ENCODE measurements around the gene MYH11.
"Not testable (repeated sequence)": the region's sequence is repeated elsewhere in the genome, so short reads cannot be mapped to it uniquely, and the experiment has no call there.

Gene MYH11

GRCh38 chr16:15843635-15844279, 13.1 kb downstream of the MYH11 start:
- DNase-seq: no peak

DNA sequence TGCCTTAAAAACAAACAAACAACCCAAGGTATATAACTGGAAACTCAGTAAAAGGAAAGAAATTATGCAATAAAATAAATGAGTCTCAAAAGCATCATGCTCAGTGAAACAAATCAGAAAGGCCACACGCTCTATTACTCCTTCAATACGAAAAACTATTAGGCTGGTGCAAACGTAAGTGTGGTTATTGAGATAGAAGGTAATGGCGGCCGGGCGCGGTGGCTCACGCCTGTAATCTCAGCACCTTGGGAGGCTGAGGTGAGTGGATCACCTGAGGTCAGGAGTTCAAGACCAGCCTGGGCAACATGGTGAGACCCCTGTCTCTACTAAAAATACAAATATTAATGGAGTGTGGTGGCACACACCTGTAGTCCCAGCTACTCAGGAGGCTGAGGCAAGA, 17.6 kb downstream of the MYH11 start:
- DNase-seq: not testable (repeated sequence)

- DNase-seq: no peak
These were observed 19.1 kb downstream of the MYH11 start for GRCh38 chr16:15837761-15838160.

DNA sequence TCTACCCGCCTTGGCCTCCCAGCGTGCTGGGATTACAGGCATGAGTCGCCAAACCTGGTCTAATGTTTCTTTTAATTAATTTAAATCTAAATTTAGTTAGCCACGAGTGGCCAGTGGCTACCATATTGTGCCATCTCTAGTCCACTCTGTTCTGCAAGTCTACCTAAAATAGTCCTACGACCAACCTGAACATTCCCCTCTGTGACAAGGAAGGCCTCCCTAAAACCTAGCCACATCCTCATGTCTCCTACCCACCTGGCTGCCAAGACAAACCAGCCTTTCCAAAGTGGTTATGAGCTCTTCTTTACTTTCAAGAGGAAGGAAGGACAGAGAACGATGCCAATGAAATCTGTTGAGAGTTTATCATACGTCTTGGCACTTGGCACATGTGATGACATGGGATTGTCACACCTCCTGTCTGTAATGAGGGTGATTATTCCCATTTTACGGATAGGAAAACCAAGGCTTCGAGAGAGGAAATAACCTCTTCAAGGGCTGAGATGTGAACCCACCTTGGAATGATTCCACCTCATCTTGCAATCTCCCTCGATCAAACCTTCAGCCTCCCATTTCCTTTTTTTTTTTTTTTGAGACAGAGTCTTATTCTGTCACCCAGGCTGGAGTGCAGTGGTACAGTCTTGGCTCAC, 19.7 kb downstream of the MYH11 start:
- DNase-seq: no peak

DNA sequence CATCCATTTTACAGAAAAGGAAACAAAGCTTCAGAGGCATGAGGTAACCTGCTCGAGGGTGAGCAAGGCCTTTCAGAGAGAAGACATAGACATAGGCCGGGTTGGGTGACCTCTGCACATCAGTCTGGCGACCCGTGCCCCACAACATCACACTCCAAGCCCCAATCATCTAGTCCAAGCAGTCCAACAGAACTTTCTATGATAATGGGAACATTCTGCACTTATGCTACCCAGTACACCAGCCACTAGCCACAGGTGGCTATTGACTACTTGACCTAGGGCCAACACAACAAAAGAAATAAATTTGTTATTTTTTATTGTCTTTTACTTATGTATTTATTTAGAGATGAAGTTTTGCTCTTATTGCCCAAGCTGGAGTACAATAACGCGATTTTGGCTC, 20.8 kb downstream of the MYH11 start:
- no peak for DNase-seq

GRCh38 chr16:15835136-15835878, 21.5 kb downstream of the MYH11 start:
- no peak for DNase-seq

DNA sequence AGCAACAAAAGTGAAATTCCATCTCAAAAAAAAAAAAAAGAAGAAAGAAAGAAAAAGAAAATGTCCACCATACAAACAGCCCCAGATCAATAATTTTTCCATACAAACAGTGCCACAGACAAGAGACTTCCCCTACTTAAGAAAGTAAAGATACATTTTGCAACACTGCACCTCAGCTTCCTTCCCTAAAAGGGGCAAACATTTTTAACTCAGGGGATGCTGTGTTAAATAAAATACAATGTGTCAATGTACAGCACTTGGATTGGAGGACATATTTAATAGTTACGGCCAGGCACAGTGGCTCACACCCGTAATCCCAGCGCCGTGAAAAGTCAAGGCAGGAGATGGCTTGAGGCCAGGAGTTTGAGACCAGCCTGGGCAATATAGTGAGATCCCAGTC, 22.3 kb downstream of the MYH11 start:
- no peak for DNase-seq

DNA sequence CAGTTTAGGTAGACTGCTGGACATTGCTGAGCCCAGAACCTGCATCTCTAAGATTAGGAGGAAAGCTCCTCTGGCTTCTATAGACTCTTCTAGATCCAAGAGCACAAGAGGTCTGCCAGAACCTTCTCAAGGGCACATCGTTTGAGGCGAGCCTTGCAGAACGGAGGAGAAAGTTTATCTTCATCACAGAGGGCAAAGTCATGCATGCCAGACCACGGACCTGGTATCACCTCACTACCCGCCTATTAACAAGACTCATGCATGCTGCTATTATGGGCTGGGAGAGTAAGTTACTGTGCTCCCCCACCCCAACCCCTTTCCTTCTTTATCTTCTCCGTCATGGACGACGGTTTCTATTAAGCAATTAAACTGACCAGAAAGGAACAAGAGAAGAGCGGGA, 23.3 kb downstream of the MYH11 start:
- DNase-seq: no peak

DNA sequence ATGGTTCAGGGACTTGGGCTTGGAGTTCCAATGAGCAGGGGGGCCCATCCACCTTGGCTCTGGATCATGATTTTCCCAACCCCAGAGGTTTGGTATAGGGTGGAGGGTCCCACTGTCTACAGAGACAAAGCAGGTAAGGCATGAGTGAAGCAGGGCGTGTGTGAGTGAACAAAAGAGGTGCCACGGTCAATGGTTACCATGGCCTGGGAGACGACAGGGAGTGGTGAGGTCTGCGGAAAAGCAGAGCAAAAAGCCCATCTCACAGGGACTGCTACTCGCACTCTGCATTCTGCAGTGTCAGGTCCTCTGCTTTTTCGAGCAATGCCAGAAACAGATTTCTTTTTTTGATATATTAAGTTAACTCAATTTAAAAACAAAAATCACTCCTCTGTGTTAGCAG, 24.6 kb downstream of the MYH11 start:
- no peak for DNase-seq

GRCh38 chr16:15830832-15831451, 25.9 kb downstream of the MYH11 start:
- no peak for DNase-seq

GRCh38 chr16:15829460-15829859, 27.4 kb downstream of the MYH11 start:
- peak in 7 of 51 donors; percentile 2 to 14 (median 7) for DNase-seq

DNA sequence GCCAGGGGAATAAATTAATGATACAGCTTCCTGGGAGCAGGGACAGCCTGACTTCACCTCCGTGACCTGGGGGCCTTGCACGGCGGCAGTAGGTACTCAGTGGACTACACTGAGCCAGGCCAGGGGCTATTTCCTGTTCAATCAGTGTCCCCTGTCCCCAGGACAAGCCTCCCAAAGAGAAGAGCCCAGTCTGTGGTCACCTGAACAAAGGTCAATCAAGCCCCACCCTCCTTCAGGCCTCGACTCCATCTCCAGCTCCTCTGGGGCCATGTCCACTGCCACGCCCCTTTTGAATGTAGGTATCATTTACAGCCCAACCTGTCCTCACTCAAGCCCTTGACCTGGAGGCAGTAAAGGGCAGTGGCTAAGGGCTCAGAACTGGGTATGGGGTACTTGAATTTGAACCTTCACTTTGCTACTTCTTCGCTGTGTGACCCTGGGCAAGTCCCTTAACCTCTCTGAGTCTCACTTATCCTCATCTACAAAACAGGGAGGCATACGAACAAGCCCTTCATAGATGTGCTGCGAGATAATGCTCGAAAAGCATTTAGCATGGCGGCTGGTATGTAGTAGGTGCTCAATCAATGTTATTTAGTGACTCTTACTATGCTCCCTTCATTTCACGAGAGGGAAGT, 29.0 kb downstream of the MYH11 start:
- DNase-seq: no peak

- no peak for DNase-seq
These were observed 29.5 kb downstream of the MYH11 start for GRCh38 chr16:15827299-15827698.

DNA sequence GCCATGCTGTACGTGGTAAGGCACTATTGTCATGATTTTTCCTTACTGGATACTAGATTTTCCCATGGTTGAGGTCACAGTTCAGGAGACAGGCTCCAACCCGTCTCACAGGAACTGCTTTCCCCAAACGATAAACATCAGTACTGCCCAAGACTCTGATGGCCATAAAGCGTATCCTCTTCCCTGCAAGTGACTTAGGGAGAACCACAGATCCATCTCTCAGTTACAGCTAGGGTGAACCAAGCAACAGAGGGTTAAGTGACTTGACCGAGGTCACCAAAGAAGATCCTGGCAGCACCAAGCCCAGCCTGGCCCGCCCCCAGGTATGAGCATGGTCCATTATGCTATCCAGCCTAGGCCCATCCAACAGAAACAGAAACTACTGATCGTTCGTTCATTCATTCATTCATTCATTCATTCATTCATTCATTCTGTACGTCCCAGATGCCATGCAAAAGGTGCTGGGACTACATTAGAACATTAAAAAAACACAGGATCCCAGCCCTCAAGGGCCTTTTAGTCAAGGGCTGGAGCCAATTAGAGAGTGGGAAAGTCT, 31.0 kb downstream of the MYH11 start:
- no peak for DNase-seq

- DNase-seq: peak in 9 of 51 donors; percentile 2 to 43 (median 4)
These were observed 33.9 kb downstream of the MYH11 start for GRCh38 chr16:15822957-15823356.

DNA sequence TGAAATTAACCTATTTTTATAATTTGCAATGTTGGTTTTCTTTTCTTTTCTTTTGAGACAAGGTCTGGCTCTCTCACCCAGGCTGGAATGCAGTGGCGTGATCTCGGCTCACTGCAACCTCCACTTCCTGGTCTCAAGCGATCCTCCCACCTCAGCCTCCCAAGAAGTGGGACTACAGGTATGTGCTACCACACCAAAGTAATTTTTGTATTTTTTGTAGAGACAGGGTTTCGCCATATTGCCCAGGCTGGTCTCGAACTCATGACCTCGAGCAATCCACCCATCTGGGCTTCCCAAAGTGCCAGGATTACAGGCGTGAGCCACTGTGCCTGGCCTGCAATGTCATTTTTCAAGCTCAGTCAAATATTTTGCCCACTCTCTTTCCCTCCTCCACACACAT, 36.0 kb downstream of the MYH11 start:
- DNase-seq: no peak

GRCh38 chr16:15819046-15819445, 37.8 kb downstream of the MYH11 start:
- DNase-seq: no peak

DNA sequence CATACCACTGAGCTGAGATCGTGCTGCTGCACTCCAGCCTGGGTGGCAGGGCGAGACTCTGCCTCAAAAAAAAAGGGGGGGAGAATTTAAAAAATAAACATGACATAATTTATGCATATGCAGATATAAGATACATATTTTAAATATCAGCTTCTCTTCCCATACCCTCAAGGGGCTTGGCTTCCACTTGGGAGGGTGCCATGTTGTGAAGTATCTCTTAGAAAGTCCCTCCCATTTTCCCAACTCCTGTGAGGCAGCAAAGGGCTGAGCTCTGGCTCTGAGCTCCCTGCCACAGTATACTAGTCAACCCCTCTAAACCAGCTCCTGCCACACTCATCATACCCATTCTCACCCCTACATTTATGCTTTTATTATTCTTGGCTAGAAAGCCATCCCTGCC, 39.4 kb downstream of the MYH11 start:
- no peak for DNase-seq

- no peak for DNase-seq
These were observed 40.6 kb downstream of the MYH11 start for GRCh38 chr16:15816228-15816627.

DNA sequence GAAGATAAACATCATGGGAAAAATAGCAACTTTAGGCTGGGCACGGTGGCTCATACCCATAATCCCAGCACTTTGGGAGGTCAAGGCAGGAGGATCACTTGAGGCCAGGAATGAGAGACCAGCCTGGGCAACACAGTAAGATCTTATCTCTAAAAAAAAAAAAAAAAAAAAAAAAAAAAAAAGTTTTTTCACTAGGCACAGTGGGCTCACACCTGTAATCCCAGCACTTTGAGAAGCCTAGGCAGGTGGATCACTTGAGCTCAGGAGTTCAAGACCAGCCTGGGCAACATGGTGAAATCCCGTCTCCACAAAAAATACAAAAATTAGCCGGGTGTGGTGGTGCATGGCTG, 44.5 kb downstream of the MYH11 start:
- not testable (repeated sequence) for DNase-seq
